Stimulated activated naive B cell treated with anti-CD40 and anti-IgM and Interleukin-4, amounts not matched to agents 10 μg/mL and 1 μg/mL and 100 μg/mL, for 72 hours (primary cell): ENCODE measurements around the gene GCN1.
A peak's percentile ranks its signal among the peaks of the same experiment; 100 is the strongest.

Source experiments
- ATAC-seq, 2 donors: fragments of 150-1000 bp; cut with Tn5 transposase; replicated peaks; 2 replicates each; pipeline ENCODE4 v1.10.0; 2021; ENCODE audit warnings: moderate library complexity in 1 of 2
- DNase-seq: peaks from one replicate; pipeline ENCODE4 v3.0.0; 2021
- H3K27ac Mint-ChIP-seq: one replicate; pipeline ENCODE4 v1.8.0; 2022; ENCODE audit warnings: mild to moderate bottlenecking, mixed read lengths
- H3K27me3 Mint-ChIP-seq, 2 donors: one replicate each; pipeline ENCODE4 v1.8.0; 2022; ENCODE audit warnings: mixed read lengths in 2 of 2
- H3K36me3 Mint-ChIP-seq, 2 donors: one replicate each; pipeline ENCODE4 v1.8.0; 2022; ENCODE audit warnings: mixed read lengths in 2 of 2, mild to moderate bottlenecking in 1 of 2
- H3K4me1 Mint-ChIP-seq, 2 donors: one replicate each; pipeline ENCODE4 v1.8.0; 2022; ENCODE audit warnings: mixed read lengths in 2 of 2, mild to moderate bottlenecking in 1 of 2
- H3K4me3 Mint-ChIP-seq, 2 donors: one replicate each; pipeline ENCODE4 v1.8.0; 2022; ENCODE audit warnings: mild to moderate bottlenecking in 2 of 2, mixed read lengths in 2 of 2, moderate library complexity in 1 of 2
- H3K9me3 Mint-ChIP-seq, 2 donors: one replicate each; pipeline ENCODE4 v1.8.0; 2022; ENCODE audit warnings: mixed read lengths in 2 of 2, mild to moderate bottlenecking in 1 of 2

GCN1 gene

DNA sequence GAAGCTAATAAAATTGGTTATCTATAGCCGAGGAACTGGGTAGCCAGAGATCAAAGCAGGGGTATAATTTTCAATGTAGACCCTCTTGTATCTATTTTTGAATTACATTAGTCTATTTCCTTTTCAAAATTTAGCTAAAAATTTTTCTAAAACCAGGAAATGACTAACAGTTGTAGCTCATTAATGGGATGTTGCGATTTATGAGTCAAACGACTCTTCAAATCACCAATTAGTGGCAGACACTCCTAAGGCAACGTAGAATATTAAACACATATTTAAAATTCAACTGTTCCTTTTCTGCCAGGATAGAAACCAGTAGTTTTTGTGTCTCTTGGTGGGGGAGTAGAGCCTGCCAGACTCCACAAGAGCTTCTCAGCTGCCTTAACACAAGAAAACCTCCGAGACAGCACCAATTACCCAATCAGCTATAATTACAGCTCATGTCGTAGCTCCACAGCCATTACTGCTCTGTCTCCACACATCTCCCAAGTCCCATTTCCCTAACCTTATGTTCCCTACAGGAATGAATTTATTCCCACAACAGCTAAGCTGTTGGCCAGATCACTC is 26.9 kb downstream of the GCN1 start:
- peaks cover 31 to 38% of the 10 kb centered on the region in 2 donors for H3K36me3 Mint-ChIP-seq
- H3K27ac Mint-ChIP-seq = no peak overlapping the region

DNA sequence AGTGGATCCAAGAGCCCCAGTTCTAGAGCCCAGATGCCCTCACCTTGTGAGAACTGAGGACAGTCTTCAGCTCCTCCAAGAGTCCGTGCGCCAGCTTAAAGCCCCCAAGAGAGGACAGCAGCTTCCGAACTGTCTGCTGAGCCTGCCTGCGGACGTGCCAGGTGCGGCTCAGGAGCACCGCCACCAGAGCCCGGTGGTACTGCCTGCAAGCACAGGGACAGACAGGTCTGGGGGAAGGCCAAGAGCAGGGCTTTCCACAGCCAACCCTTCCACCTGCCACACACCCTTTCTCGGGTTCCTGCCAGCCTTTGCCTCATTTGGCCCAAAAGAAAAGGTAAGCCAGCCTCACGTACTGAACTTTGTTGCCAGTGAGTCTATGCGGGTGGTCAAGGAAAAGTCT is 30.2 kb downstream of the GCN1 start:
- ATAC-seq = no peak
- no peaks in the 10 kb centered on the region for H3K27me3 Mint-ChIP-seq
- H3K36me3 Mint-ChIP-seq = peaks cover 39 to 60% of the 10 kb centered on the region in 2 donors

More for the DNA sequence above, 26.9 kb downstream of the GCN1 start:
- DNase-seq = no peak
- Mint-ChIP-seq H3K9me3 (no peaks in the 10 kb centered on the region), H3K27me3 (no peaks in the 10 kb centered on the region), H3K4me1 (peaks cover 0 to 2% of the 10 kb centered on the region in 2 donors), H3K4me3 (no peak overlapping the region)
- no peak for ATAC-seq

DNA sequence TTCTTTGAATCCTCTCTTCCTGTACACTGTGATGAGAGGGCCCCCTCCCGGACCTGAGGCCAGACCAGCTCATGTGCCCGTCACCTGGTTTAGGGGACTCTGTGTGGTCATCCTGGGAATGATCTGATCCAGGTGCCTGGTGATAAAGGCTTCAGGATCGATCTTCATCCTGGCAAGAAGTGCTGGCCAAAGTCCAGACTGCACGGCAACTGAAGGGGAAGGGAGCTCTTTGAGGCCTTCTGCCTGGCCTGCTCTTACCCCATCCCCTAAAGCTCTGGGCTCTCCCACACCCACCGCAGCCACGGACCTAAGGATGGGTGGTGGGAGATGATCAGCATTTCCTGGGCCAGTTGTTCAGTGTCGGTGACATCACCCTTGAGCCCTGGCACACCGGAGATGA is 31.8 kb downstream of the GCN1 start:
- no peak overlapping the region for H3K27ac Mint-ChIP-seq

More for the DNA sequence above, 30.2 kb downstream of the GCN1 start:
- H3K9me3 Mint-ChIP-seq = no peaks in the 10 kb centered on the region
- peaks cover 0 to 2% of the 10 kb centered on the region in 2 donors for H3K4me1 Mint-ChIP-seq
- no peak for DNase-seq
- no peak overlapping the region for H3K4me3 Mint-ChIP-seq
- no peak overlapping the region for H3K27ac Mint-ChIP-seq

DNA sequence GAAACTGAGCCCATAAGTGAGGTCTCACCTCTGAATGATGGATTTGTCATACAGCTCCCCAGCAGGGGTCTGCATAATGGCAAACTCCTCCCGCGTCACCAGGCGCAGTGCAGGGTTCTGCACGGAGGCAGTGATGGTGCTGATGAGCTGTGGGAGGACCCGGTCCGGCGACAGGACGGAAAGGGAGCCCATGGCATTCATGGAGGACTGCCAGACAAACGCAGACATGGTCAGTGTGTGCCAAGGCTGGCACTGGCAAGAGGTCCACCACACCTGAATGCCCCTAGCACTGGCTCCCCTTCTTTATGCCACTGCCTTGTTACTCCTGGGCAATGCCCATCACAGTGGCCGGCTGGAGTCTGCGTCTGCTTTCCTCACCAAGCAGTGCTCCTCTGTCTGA is 32.7 kb downstream of the GCN1 start:
- no peak overlapping the region for H3K27ac Mint-ChIP-seq
- H3K36me3 Mint-ChIP-seq = peaks cover 49 to 69% of the 10 kb centered on the region in 2 donors
- ATAC-seq (no peak), DNase-seq (no peak)
- H3K9me3 Mint-ChIP-seq = no peaks in the 10 kb centered on the region
- no peak overlapping the region for H3K4me3 Mint-ChIP-seq
- H3K27me3 Mint-ChIP-seq = no peaks in the 10 kb centered on the region
- peaks cover 0 to 2% of the 10 kb centered on the region in 2 donors for H3K4me1 Mint-ChIP-seq

More for the DNA sequence above, 31.8 kb downstream of the GCN1 start:
- Mint-ChIP-seq H3K9me3 (no peaks in the 10 kb centered on the region), H3K27me3 (no peaks in the 10 kb centered on the region), H3K4me1 (peaks cover 0 to 2% of the 10 kb centered on the region in 2 donors), H3K4me3 (no peak overlapping the region), H3K36me3 (peaks cover 44 to 62% of the 10 kb centered on the region in 2 donors)
- no peak for ATAC-seq
- DNase-seq = no peak

DNA sequence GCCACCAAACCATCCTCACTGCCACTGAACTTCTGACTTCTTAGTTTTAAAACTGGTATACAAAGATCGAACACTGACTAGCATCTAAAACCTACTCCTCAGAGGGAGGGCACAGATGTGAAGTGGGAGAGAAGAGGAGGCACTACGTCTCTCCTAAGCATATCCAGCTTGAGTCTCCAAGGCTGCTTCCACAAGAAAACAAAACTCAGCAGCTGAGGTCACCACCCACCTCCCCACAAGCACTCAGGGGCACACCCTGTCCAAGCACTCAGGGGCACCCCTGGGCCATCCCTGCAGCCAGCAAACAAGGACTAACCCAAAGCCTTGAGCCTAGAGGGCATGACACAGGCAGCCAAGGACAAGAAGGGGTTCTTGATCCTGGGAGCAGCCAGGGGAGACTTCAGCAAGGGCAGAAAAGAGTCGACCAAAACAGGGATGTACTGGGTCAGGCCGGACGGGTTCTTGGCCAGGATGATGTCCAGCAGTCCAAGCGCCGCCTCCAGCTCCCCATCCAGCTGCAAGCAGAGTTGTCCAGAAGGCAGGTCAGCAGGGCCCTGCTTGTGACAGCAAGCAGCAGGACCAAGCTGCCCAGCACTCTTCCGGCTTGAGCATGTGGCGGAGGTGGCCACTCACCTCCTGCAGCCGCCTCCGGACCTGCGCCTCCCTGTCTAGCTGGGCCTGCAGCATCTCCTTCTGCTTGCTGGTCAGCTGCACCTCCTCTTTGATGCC is 34.8 kb downstream of the GCN1 start:
- ATAC-seq (no peak), DNase-seq (no peak)
- peaks cover 0 to 2% of the 10 kb centered on the region in 2 donors for H3K4me1 Mint-ChIP-seq
- no peaks in the 10 kb centered on the region for H3K9me3 Mint-ChIP-seq
- no peak overlapping the region for H3K4me3 Mint-ChIP-seq
- no peaks in the 10 kb centered on the region for H3K27me3 Mint-ChIP-seq
- no peak overlapping the region for H3K27ac Mint-ChIP-seq
- H3K36me3 Mint-ChIP-seq = peaks cover 55 to 82% of the 10 kb centered on the region in 2 donors

DNA sequence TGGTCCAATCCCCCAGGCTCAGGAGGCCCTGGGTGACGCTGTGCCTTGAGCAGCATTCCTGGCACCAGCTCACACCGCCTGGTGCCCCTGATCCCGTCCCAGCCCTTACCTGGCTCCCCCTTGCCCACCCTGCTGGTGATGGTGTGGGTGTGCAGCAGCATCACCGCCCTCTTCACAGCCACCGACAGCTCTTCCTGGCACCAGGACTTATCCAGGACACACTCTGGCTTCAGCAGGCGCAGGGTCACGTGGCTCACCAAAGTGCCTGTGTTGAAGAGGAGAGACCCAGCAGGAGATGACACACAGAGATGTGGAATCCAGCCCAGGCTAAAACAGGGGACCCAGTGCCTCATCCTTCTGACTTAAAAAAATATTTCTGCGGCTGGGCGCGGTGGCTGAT is 36.2 kb downstream of the GCN1 start:
- DNase-seq (no peak), ATAC-seq (no peak)
- Mint-ChIP-seq H3K27me3 (no peaks in the 10 kb centered on the region), H3K4me1 (peaks cover 0 to 2% of the 10 kb centered on the region in 2 donors), H3K4me3 (no peak overlapping the region), H3K9me3 (no peaks in the 10 kb centered on the region), H3K36me3 (peaks cover 53 to 85% of the 10 kb centered on the region in 2 donors), H3K27ac (peak overlapping the region; percentile 37)

DNA sequence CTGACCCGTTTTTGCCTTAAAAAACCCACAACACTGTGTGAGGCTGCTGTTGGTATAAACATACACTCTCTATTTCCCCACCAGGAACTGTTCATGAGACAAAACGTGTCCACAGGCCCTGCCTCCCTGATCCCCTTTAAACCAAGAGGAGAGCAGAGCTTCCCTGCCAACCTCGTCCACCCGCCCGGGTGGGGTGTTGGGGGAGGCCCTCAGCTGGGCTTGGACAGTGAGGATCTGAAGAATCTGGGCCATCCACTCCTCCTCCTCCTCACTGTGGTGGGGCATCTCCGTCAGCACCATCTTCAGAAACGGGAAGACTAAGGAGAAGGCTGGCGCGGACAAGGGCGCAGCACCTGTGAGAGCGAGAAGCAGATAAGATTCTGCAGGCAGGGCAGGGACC is 36.8 kb downstream of the GCN1 start:
- Mint-ChIP-seq H3K27ac (no peak overlapping the region), H3K9me3 (no peaks in the 10 kb centered on the region)

DNA sequence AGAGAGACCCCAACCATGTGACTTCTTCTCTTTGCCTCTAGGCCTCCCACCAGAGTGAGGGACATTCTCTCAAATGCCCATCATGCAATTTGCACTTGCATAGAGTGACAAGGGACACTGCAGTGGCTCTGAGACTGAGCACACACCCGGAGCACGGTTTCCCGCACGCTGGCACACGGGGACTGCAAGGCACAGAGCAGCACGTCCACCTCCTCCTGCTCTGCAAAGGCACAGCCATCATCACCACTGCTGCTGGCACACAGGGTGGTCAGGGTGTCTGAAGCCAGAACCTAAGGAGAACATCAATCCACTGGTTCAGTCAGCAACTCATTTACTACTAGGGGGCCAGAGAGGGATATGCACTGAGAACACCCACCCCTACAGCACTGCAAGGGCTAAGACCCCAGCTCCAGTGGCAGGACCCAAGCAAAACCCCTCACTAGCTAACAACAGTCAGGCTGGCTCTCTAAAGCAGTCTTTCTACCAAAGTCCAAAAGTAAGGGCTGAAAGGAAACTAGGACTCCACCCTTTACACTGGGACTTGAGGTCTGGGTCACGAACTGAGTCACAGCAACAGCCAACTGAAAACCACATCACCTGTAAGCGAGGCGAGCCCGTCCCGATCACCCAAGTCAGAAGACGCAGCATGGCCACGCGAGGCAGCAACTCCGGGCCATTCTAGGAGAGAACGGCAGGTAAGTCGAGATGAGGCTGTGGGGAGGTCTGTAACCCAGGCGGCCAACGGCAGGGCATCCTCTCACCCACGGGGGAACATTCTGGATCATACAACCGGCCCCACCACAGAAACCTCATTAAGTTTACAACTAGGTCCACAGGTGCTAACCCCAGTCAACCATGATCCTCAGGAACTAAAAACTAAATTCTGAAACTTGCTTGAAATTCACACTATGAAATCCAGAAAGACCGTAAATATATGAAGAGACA is 37.9 kb downstream of the GCN1 start:
- no peak overlapping the region for H3K4me3 Mint-ChIP-seq
- H3K27ac Mint-ChIP-seq = no peak overlapping the region
- no peaks in the 10 kb centered on the region for H3K27me3 Mint-ChIP-seq
- ATAC-seq = no peak
- DNase-seq = no peak
- peaks cover 51 to 73% of the 10 kb centered on the region in 2 donors for H3K36me3 Mint-ChIP-seq
- H3K4me1 Mint-ChIP-seq = peaks cover 0 to 2% of the 10 kb centered on the region in 2 donors
- H3K9me3 Mint-ChIP-seq = no peaks in the 10 kb centered on the region

More for the DNA sequence above, 36.8 kb downstream of the GCN1 start:
- Mint-ChIP-seq H3K4me1 (peaks cover 0 to 2% of the 10 kb centered on the region in 2 donors), H3K4me3 (no peak overlapping the region), H3K27me3 (no peaks in the 10 kb centered on the region), H3K36me3 (peaks cover 53 to 80% of the 10 kb centered on the region in 2 donors)
- ATAC-seq (no peak), DNase-seq (no peak)

DNA sequence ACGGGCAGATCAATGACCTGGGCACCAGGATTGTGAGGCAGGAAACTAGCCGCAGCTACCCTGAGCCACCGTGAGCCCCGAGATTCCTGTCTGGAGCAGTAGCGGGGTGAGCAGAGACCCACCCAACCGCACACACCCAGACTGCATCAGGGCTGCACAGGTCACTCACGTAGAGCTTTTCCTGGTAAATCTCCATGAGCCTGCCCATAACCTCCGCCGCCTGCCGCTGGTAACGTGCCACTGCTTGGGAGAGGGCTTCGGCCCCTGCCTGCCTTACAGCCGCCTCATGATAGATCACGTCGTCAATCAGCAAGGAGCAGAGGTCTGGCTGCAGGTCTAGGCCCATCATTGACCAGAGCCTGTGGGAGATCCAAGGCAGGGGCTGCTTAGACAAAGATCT is 39.4 kb downstream of the GCN1 start:
- Mint-ChIP-seq H3K36me3 (peaks cover 46 to 67% of the 10 kb centered on the region in 2 donors), H3K9me3 (no peaks in the 10 kb centered on the region)

DNA sequence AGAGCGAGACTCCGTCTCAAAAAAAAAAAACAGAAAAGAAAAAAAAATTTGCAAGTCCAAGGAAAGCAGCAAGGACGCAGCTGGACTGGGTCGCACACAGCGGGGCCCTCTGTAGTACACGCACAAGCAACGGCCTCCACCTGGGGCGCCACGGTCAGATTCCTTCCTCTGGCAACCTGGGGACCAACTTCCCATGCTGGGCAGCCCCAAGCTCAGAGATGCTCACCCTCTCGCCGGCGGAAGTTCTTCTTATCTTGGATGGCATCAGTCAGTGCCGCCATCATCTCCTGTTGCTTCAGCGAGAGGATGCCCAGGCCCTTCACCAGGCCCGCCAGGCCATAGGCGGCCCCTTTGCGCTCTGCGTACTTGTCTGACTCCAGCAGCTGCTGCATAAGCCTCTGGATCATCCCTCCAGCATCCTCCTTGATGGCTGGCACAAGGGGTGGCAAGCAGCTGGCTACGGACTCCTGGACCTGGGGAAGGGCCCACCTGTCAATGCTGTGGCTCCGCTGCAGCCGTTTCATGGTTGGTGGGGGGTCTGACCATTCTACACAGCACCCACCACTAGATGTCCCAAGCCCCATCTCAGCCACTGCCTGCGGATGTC is 43.5 kb downstream of the GCN1 start:
- Mint-ChIP-seq H3K4me1 (no peaks in the 10 kb centered on the region), H3K9me3 (no peaks in the 10 kb centered on the region), H3K4me3 (no peak overlapping the region), H3K36me3 (peaks cover 37 to 56% of the 10 kb centered on the region in 2 donors), H3K27me3 (no peaks in the 10 kb centered on the region), H3K27ac (no peak overlapping the region)
- ATAC-seq (no peak), DNase-seq (no peak)

More for the DNA sequence above, 39.4 kb downstream of the GCN1 start:
- Mint-ChIP-seq H3K4me3 (no peak overlapping the region), H3K27ac (no peak overlapping the region), H3K4me1 (peaks cover 0 to 2% of the 10 kb centered on the region in 2 donors), H3K27me3 (no peaks in the 10 kb centered on the region)
- ATAC-seq (no peak), DNase-seq (no peak)

DNA sequence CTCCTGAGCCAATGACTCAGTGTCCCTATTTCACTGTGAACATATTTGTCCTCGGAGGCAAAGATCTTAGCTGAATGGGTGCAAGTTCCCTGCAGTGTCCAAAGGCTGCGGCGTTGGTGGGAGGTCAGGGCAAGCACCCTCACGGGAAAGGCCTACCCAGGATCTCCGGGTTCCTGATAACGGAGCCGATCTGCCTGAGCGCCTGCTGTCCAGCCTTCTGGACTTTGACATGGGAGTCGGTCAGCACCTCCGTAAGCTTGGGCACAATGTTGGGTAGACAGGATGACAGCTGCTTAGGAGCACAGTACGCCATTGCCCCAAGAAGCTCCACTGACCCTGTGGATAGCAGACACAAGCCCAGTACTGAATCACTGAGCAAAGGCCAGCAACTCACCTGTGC is 46.5 kb downstream of the GCN1 start:
- DNase-seq = no peak
- no peaks in the 10 kb centered on the region for H3K4me1 Mint-ChIP-seq
- no peak overlapping the region for H3K4me3 Mint-ChIP-seq
- H3K36me3 Mint-ChIP-seq = peaks cover 37 to 49% of the 10 kb centered on the region in 2 donors
- no peaks in the 10 kb centered on the region for H3K27me3 Mint-ChIP-seq
- no peaks in the 10 kb centered on the region for H3K9me3 Mint-ChIP-seq
- H3K27ac Mint-ChIP-seq = peak overlapping the region; percentile 20
- no peak for ATAC-seq

DNA sequence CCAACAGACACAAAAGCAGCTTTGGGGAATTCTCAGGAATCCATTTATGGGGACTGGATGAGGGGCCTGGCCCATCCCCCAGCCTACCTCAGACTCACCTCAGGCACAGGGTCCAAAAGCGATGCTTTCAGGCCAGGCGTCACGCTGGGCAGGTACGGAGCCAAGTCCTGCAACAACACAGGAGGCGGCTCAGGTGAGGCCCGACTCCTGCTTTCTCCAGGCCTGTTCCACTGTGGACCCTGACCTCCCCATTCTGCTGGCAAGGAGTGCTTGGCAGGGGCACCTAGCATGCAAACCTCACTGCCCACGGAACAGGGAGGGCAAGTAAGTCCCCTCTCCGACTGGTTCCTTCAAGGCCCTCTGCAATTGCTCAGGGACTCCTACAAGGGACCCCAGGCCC is 49.4 kb downstream of the GCN1 start:
- ATAC-seq (no peak), DNase-seq (no peak)
- Mint-ChIP-seq H3K9me3 (no peaks in the 10 kb centered on the region), H3K4me1 (no peaks in the 10 kb centered on the region), H3K36me3 (peaks cover 53 to 66% of the 10 kb centered on the region in 2 donors), H3K27ac (no peak overlapping the region), H3K4me3 (no peak overlapping the region), H3K27me3 (no peaks in the 10 kb centered on the region)

DNA sequence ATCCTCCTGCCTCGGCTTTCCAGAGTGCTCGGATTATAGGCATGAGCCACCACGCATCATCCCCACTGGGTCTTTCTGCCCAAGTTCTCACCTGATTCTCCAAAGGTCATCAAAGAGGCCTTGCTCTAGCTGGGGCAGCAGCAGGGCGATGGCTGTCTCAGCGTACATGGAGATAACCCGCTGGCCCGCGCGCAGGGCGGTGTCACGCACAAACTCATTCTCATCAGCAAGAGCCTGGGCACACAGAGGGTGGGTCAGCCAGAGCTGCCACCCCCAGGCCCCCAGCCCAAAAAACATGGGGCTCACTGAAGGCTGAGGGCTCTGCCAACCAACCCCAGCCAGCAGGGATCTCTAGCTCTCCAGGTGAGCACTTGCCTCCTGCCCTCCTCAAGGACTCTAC is 50.3 kb downstream of the GCN1 start:
- Mint-ChIP-seq H3K36me3 (peaks cover 57 to 66% of the 10 kb centered on the region in 2 donors), H3K9me3 (no peaks in the 10 kb centered on the region), H3K27me3 (no peaks in the 10 kb centered on the region), H3K4me3 (no peak overlapping the region), H3K27ac (no peak overlapping the region), H3K4me1 (no peaks in the 10 kb centered on the region)
- ATAC-seq = no peak
- DNase-seq = no peak
